IMR-90 (cell line): ENCODE measurements around the gene MIEF1. TPM values are rescaled to one million over a fixed set of nuclear protein-coding genes. Genes with fewer than 3 reads are reported as not detected.

Source experiments
- ATAC-seq: fragments of 200-7000 bp; cut with Tn5 transposase; 2 replicates; pipeline ENCODE4 v1.9.1; 2020; ENCODE audit warnings: low read depth, mild to moderate bottlenecking, moderate library complexity
- BruUV-seq: library from RNA; stranded (reverse); fragments of 400-500 nt; replicated peaks from 2 replicates; lab custom pipeline; 2021; lab: Mats Ljungman, UMichigan
- CTCF ChIA-PET: fragments of 300-600 bp; formaldehyde crosslinking; extraction: SDS; loops from one replicate; lab custom pipeline; 2021; ENCODE audit warnings: antibody characterized with exemption; lab: Yijun Ruan, JAX
- POLR2A ChIA-PET: fragments of 300-600 bp; sonication (Branson Sonifier 250); formaldehyde crosslinking; loops from one replicate; lab custom pipeline; 2022; ENCODE audit warnings: antibody characterized with exemption; ENCODE audit not compliant: unreplicated experiment; lab: Charles Lee
- DNase-seq: peaks from one replicate; pipeline ENCODE4 v3.0.0; 2013
- H2AFZ ChIP-seq: replicated peaks from 2 replicates; pipeline ENCODE3; 2013; ENCODE audit warnings: low read length, mild to moderate bottlenecking; ENCODE audit not compliant: poor library complexity
- H2AK5ac ChIP-seq: 2 replicates; pipeline ENCODE4 v1.6.1; 2013; ENCODE audit warnings: low read depth, low read length, inconsistent platforms
- H2AK9ac ChIP-seq: replicated peaks from 2 replicates; pipeline ENCODE3; 2013; ENCODE audit warnings: mild to moderate bottlenecking, low read depth, low read length, moderate library complexity; ENCODE audit not compliant: poor library complexity
- H2BK120ac ChIP-seq: 2 replicates; pipeline ENCODE4 v1.6.1; 2013; ENCODE audit warnings: low read depth, low read length, inconsistent platforms
- H2BK15ac ChIP-seq: 3 replicates; pipeline ENCODE4 v1.6.1; 2013; ENCODE audit warnings: low read depth, low read length, inconsistent platforms
- H2BK20ac ChIP-seq: 2 replicates; pipeline ENCODE4 v1.6.1; 2013; ENCODE audit warnings: low read depth, mild to moderate bottlenecking, inconsistent platforms, low read length, moderate library complexity
- H2BK5ac ChIP-seq: 2 replicates; pipeline ENCODE4 v1.6.1; 2013; ENCODE audit warnings: mild to moderate bottlenecking, low read depth, low read length, inconsistent platforms; ENCODE audit not compliant: poor library complexity, severe bottlenecking
- H3K14ac ChIP-seq: replicated peaks from 2 replicates; pipeline ENCODE4 v1.6.1; 2013; ENCODE audit warnings: low read depth, low read length, inconsistent platforms
- H3K18ac ChIP-seq: 2 replicates; pipeline ENCODE4 v1.6.1; 2013; ENCODE audit warnings: low read depth, low read length, control low read depth
- H3K23ac ChIP-seq: 2 replicates; pipeline ENCODE4 v1.6.1; 2013; ENCODE audit warnings: low read depth, low read length, inconsistent platforms
- H3K27ac ChIP-seq: 2 replicates; pipeline ENCODE4 v1.5.1; 2013; ENCODE audit warnings: mild to moderate bottlenecking, control low read depth, low read length; ENCODE audit not compliant: insufficient read depth
- H3K27me3 ChIP-seq: 2 replicates; pipeline ENCODE4 v1.6.1; 2013; ENCODE audit warnings: low read length; ENCODE audit not compliant: control insufficient read depth, insufficient read depth
- H3K36me3 ChIP-seq: 2 replicates; pipeline ENCODE4 v1.6.1; 2013; ENCODE audit warnings: low read length, mixed read lengths; ENCODE audit not compliant: control insufficient read depth, insufficient read depth
- H3K4ac ChIP-seq: 2 replicates; pipeline ENCODE4 v1.6.1; 2013; ENCODE audit warnings: low read depth, low read length, inconsistent platforms
- H3K4me1 ChIP-seq: 2 replicates; pipeline ENCODE4 v1.6.1; 2013; ENCODE audit warnings: low read length, mixed read lengths; ENCODE audit not compliant: control insufficient read depth, insufficient read depth
- H3K4me2 ChIP-seq: 2 replicates; pipeline ENCODE4 v1.6.1; 2013; ENCODE audit warnings: low read depth, mild to moderate bottlenecking, control low read depth, low read length, moderate library complexity
- H3K4me3 ChIP-seq: 2 replicates; pipeline ENCODE4 v1.5.1; 2013; ENCODE audit warnings: low read depth, mild to moderate bottlenecking, control low read depth, low read length, moderate library complexity; ENCODE audit not compliant: insufficient read depth
- H3K56ac ChIP-seq: 2 replicates; pipeline ENCODE4 v1.6.1; 2013; ENCODE audit warnings: low read length, inconsistent platforms; ENCODE audit not compliant: insufficient read depth; ENCODE audit errors: extremely low read depth
- H3K79me1 ChIP-seq, 2 experiments: 2 replicates each; pipeline ENCODE4 v1.6.1; 2013; ENCODE audit warnings: low read length in 2 of 2, inconsistent platforms in 1 of 2, low read depth in 1 of 2
- H3K9ac ChIP-seq: 2 replicates; pipeline ENCODE4 v1.6.1; 2013; ENCODE audit warnings: low read depth, low read length, control low read depth
- H3K9me1 ChIP-seq: 2 replicates; pipeline ENCODE4 v1.6.1; 2013; ENCODE audit warnings: low read length, inconsistent platforms; ENCODE audit not compliant: insufficient read depth
- H3K9me3 ChIP-seq: 2 replicates; pipeline ENCODE4 v1.6.1; 2013; ENCODE audit warnings: low read length; ENCODE audit not compliant: control insufficient read depth, insufficient read depth
- H4K20me1 ChIP-seq: 2 replicates; pipeline ENCODE4 v1.6.1; 2013; ENCODE audit warnings: low read length, inconsistent platforms; ENCODE audit not compliant: insufficient read depth
- H4K5ac ChIP-seq: 2 replicates; pipeline ENCODE4 v1.6.1; 2013; ENCODE audit warnings: mild to moderate bottlenecking, low read depth, low read length, control low read depth
- H4K8ac ChIP-seq, 2 experiments: 2 replicates each; pipeline ENCODE4 v1.6.1; 2013; ENCODE audit warnings: low read depth in 2 of 2, low read length in 2 of 2, control low read depth in 1 of 2, inconsistent platforms in 1 of 2
- H4K91ac ChIP-seq: 2 replicates; pipeline ENCODE4 v1.6.1; 2013; ENCODE audit warnings: low read depth, low read length, inconsistent platforms; ENCODE audit not compliant: insufficient read depth
- BHLHE40 ChIP-seq: fragments of 150-350 bp; IDR thresholded peaks from 2 replicates; pipeline ENCODE4 v1.6.1; 2016; ENCODE audit warnings: mild to moderate bottlenecking, low read depth, low read length
- CEBPB ChIP-seq: IDR thresholded peaks from 2 replicates; pipeline ENCODE4 v1.6.1; 2012; ENCODE audit warnings: low read depth, low read length, improper control_type of control experiment
- CHD1 ChIP-seq: IDR thresholded peaks from 2 replicates; pipeline ENCODE4 v1.6.1; 2012; ENCODE audit warnings: low read depth, low read length, improper control_type of control experiment
- FOS ChIP-seq: fragments of 150-350 bp; IDR thresholded peaks from 2 replicates; pipeline ENCODE4 v1.6.1; 2016; ENCODE audit warnings: low read depth, low read length
- MAFK ChIP-seq: IDR thresholded peaks from 2 replicates; pipeline ENCODE4 v1.6.1; 2012; ENCODE audit warnings: low read depth, low read length, improper control_type of control experiment
- MAZ ChIP-seq: IDR thresholded peaks from 2 replicates; pipeline ENCODE4 v1.6.1; 2012; ENCODE audit warnings: low read depth, mild to moderate bottlenecking, low read length, improper control_type of control experiment, moderate library complexity, borderline replicate concordance
- MXI1 ChIP-seq: IDR thresholded peaks from 2 replicates; pipeline ENCODE4 v1.6.1; 2012; ENCODE audit warnings: low read depth, mild to moderate bottlenecking, low read length, moderate library complexity, borderline replicate concordance
- NFE2L2 ChIP-seq: fragments of 150-350 bp; IDR thresholded peaks from 2 replicates; pipeline ENCODE4 v1.6.1; 2016; ENCODE audit warnings: low read depth, mild to moderate bottlenecking, low read length
- RAD21 ChIP-seq: IDR thresholded peaks from 2 replicates; pipeline ENCODE4 v1.6.1; 2012; ENCODE audit warnings: low read length, improper control_type of control experiment
- RCOR1 ChIP-seq: IDR thresholded peaks from 2 replicates; pipeline ENCODE4 v1.6.1; 2012; ENCODE audit warnings: mild to moderate bottlenecking, low read length, improper control_type of control experiment; ENCODE audit not compliant: insufficient replicate concordance
- RFX5 ChIP-seq: IDR thresholded peaks from 2 replicates; pipeline ENCODE4 v1.8.0; 2012; ENCODE audit warnings: low read depth, mild to moderate bottlenecking, low read length, moderate library complexity
- SMC3 ChIP-seq: fragments of 150-350 bp; IDR thresholded peaks from 2 replicates; pipeline ENCODE4 v1.6.1; 2016; ENCODE audit warnings: low read depth, mild to moderate bottlenecking, antibody characterized with exemption, low read length, moderate library complexity
- WGBS, 2 experiments: methylation state at CpG; one replicate each; pipeline versions ENCODE4 v1.1.5 to v1.1.7; 2013; ENCODE audit warnings: missing lambda C conversion rate in 2 of 2; ENCODE audit not compliant: insufficient read length in 1 of 2; ENCODE audit errors: extremely low coverage in 2 of 2; 5-methylcytosine and 5-hydroxymethylcytosine counted together
- dilution Hi-C: fragments of 300-500 bp; cut with HindIII; formaldehyde crosslinking; loops from one replicate; pipeline ENCODE4 v1.14.3; 2018; ENCODE audit warnings: low sequenced_read_pairs; ENCODE audit not compliant: unreplicated experiment
- in situ Hi-C: fragments of 300-500 bp; cut with MboI; formaldehyde crosslinking; loops from 3 replicates; pipeline ENCODE4 v1.14.3; 2019; ENCODE audit warnings: low sequenced_read_pairs, inconsistent platforms, mixed read lengths
- intact Hi-C: fragments of 100-400 bp; cut with micrococcal nuclease; formaldehyde crosslinking; loops from 2 replicates; pipeline ENCODE4 v1.10.0; 2022
- polyA plus RNA-seq, 3 experiments: library from polyadenylated mRNA; depleted of rRNA; stranded (reverse); fragments of >200 nt; gene quantifications; 2 replicates each; pipeline ENCODE4 v1.2.3, GENCODE V29; 2012; ENCODE audit warnings: low replicate concordance in 1 of 3
- total RNA-seq: library from RNA; depleted of rRNA; stranded (reverse); fragments of >200 nt; gene quantifications from 2 replicates; pipeline ENCODE4 v1.2.3, GENCODE V29; 2012
- TF ChIP-seq, protein P1 (sequence below): fragments of 150-350 bp; IDR thresholded peaks from 2 replicates; pipeline ENCODE4 v1.6.1; 2017; ENCODE audit warnings: mild to moderate bottlenecking, antibody characterized with exemption, low read length, low read depth
- TF ChIP-seq, protein P2 (sequence below): conservative IDR thresholded peaks from 2 replicates; pipeline ENCODE4 v1.5.1; 2012; ENCODE audit warnings: mild to moderate bottlenecking, low read depth, low read length, improper control_type of control experiment
- TF ChIP-seq, protein P3 (sequence below): fragments of 150-350 bp; IDR thresholded peaks from 2 replicates; pipeline ENCODE4 v1.6.1; 2016; ENCODE audit warnings: low read depth, mild to moderate bottlenecking, low read length, moderate library complexity, borderline replicate concordance

Gene MIEF1
- total and polyA plus RNA-seq, 2 of the 4 experiments (the other 2 are of a cell fraction): 9.7 to 16.9 TPM

DNA sequence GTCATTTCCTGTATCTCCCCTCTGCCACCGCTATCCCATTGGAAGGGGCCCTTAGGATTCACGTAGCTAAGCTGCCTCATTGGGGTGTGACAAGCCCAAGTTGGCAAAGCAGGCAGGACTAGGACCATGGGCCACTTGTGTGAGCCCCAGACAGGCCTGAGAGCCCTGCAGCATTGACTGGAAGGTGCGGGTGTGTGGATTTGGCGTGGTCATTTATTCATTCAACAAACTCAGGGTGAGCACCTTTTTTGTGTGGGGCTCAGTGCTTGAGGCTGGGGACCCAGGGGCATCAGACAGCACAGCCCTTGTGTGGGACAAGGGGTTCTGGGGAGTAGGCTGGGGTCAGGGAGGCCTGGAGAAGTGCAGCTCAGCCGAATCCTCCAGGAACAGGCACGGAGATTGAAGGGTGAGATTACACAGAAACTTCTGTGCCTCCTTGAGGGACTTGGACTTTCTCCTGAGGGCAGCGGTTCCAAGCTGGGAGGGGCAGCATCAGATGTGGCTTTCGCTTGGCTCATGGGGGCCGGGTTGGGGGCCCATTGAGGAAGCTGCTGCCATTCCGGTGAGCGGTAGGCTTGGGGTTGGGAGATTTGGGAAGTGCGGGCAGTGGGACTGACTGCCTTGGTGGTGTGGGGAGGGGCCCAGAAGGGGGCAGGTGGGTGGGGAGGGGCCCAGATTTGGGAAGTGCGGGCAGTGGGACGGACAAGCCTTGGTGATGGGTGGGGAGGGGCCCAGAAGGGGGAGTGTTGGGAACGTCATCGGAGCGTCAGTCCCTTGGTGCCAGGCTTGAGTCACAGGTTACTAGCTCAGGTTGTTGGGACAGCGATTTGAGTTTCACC lies 33.4 kb upstream of the MIEF1 start:
- intact Hi-C loops: no loop called here
- Histone ChIP-seq H3K36me3 (no peaks in the 10 kb centered on the region), H3K9me1 (peaks cover 16% of the 10 kb centered on the region), H2BK5ac (no peak overlapping the region), H4K8ac (no peak overlapping the region), H4K91ac (no peak overlapping the region), H3K4ac (no peak overlapping the region), H3K4me2 (no peak overlapping the region), H4K5ac (no peak overlapping the region), H3K27ac (no peak overlapping the region), H3K4me1 (peaks cover 24% of the 10 kb centered on the region), H3K9ac (no peak overlapping the region), H2AFZ (no peak overlapping the region), H2BK20ac (no peak overlapping the region), H4K20me1 (no peaks in the 10 kb centered on the region), H2AK9ac (no peak overlapping the region), H3K4me3 (no peak overlapping the region), H2BK15ac (no peak overlapping the region), H2BK120ac (no peak overlapping the region), H3K9me3 (no peaks in the 10 kb centered on the region), H3K56ac (no peak overlapping the region), H2AK5ac (no peak overlapping the region), H3K18ac (no peak overlapping the region), H3K27me3 (no peaks in the 10 kb centered on the region; the same call in 1 of the 2 replicates), H3K23ac (no peak overlapping the region), H3K79me1 (no peaks in the 10 kb centered on the region), H3K14ac (no peak overlapping the region)
- dilution Hi-C loops: no loop called here
- WGBS, 2 experiments: 82% methylated on average over 4 of the region's 18 CpGs; no CpG with 5 or more reads in 1 of the 2 experiments
- DNase-seq (no peak), ATAC-seq (no peak)
- POLR2A ChIA-PET: no interaction called here
- in situ Hi-C loops: no loop called here
- BruUV-seq: no TSS peak
- CTCF ChIA-PET: no interaction called here
- TF ChIP-seq NFE2L2: no peak
- no peak for TF ChIP-seq BHLHE40
- TF ChIP-seq MXI1: no peak
- no peak for TF ChIP-seq RCOR1
- TF ChIP-seq CHD1: no peak
- TF ChIP-seq FOS: no peak
- TF ChIP-seq, protein P1, sequence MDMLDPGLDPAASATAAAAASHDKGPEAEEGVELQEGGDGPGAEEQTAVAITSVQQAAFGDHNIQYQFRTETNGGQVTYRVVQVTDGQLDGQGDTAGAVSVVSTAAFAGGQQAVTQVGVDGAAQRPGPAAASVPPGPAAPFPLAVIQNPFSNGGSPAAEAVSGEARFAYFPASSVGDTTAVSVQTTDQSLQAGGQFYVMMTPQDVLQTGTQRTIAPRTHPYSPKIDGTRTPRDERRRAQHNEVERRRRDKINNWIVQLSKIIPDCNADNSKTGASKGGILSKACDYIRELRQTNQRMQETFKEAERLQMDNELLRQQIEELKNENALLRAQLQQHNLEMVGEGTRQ: no peak
- no peak for TF ChIP-seq SMC3
- TF ChIP-seq RFX5: no peak
- TF ChIP-seq, protein P2, sequence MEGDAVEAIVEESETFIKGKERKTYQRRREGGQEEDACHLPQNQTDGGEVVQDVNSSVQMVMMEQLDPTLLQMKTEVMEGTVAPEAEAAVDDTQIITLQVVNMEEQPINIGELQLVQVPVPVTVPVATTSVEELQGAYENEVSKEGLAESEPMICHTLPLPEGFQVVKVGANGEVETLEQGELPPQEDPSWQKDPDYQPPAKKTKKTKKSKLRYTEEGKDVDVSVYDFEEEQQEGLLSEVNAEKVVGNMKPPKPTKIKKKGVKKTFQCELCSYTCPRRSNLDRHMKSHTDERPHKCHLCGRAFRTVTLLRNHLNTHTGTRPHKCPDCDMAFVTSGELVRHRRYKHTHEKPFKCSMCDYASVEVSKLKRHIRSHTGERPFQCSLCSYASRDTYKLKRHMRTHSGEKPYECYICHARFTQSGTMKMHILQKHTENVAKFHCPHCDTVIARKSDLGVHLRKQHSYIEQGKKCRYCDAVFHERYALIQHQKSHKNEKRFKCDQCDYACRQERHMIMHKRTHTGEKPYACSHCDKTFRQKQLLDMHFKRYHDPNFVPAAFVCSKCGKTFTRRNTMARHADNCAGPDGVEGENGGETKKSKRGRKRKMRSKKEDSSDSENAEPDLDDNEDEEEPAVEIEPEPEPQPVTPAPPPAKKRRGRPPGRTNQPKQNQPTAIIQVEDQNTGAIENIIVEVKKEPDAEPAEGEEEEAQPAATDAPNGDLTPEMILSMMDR: no peak
- no peak for TF ChIP-seq MAFK
- no peak for TF ChIP-seq MAZ
- TF ChIP-seq CEBPB: no peak
- TF ChIP-seq RAD21: no peak
- TF ChIP-seq, protein P3, sequence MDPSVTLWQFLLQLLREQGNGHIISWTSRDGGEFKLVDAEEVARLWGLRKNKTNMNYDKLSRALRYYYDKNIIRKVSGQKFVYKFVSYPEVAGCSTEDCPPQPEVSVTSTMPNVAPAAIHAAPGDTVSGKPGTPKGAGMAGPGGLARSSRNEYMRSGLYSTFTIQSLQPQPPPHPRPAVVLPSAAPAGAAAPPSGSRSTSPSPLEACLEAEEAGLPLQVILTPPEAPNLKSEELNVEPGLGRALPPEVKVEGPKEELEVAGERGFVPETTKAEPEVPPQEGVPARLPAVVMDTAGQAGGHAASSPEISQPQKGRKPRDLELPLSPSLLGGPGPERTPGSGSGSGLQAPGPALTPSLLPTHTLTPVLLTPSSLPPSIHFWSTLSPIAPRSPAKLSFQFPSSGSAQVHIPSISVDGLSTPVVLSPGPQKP: no peak
